CD4-positive, alpha-beta T cell treated with Interleukin-4 for 4 hours (primary cell): ENCODE measurements around the gene GUCY1A2.
"Not testable (repeated sequence)": the region's sequence is repeated elsewhere in the genome, so short reads cannot be mapped to it uniquely, and the experiment has no call there.

ENCODE experiments used
- DNase-seq: peaks from one replicate; pipeline ENCODE4 v3.0.0-alpha.2; 2020

Gene GUCY1A2

GRCh38 chr11:106925245-106925644 is 93.0 kb downstream of the GUCY1A2 start:
- no peak for DNase-seq

GRCh38 chr11:106920899-106921509 is 97.3 kb downstream of the GUCY1A2 start:
- no peak for DNase-seq

- DNase-seq = no peak
Observed at GRCh38 chr11:106917973-106918372, 100.3 kb downstream of the GUCY1A2 start.

GRCh38 chr11:106914409-106914808 is 103.9 kb downstream of the GUCY1A2 start:
- no peak for DNase-seq

GRCh38 chr11:106913141-106913540 is 105.1 kb downstream of the GUCY1A2 start:
- DNase-seq = no peak

- no peak for DNase-seq
Observed at GRCh38 chr11:106904826-106905225, 113.5 kb downstream of the GUCY1A2 start.

- no peak for DNase-seq
Observed at GRCh38 chr11:106889718-106890117, 128.6 kb downstream of the GUCY1A2 start.

- DNase-seq = no peak
Observed at GRCh38 chr11:106888386-106888785, 129.9 kb downstream of the GUCY1A2 start.

- not testable (repeated sequence) for DNase-seq
Observed at GRCh38 chr11:106883693-106884092, 134.6 kb downstream of the GUCY1A2 start.

GRCh38 chr11:106879832-106880546 is 138.3 kb downstream of the GUCY1A2 start:
- DNase-seq = no peak

GRCh38 chr11:106879029-106879428 is 139.2 kb downstream of the GUCY1A2 start:
- no peak for DNase-seq

GRCh38 chr11:106875013-106875412 is 143.3 kb downstream of the GUCY1A2 start:
- DNase-seq = no peak

GRCh38 chr11:106872246-106872645 is 146.0 kb downstream of the GUCY1A2 start:
- DNase-seq = no peak

GRCh38 chr11:106858200-106858599 is 160.1 kb downstream of the GUCY1A2 start:
- DNase-seq = no peak

GRCh38 chr11:106856566-106856965 is 161.7 kb downstream of the GUCY1A2 start:
- DNase-seq = no peak

- DNase-seq = no peak
Observed at GRCh38 chr11:106854429-106854828, 163.8 kb downstream of the GUCY1A2 start.

GRCh38 chr11:106853850-106854401 is 164.3 kb downstream of the GUCY1A2 start:
- no peak for DNase-seq

GRCh38 chr11:106852779-106853178 is 165.5 kb downstream of the GUCY1A2 start:
- DNase-seq = no peak

- no peak for DNase-seq
Observed at GRCh38 chr11:106848526-106848925, 169.8 kb downstream of the GUCY1A2 start.

- no peak for DNase-seq
Observed at GRCh38 chr11:106842134-106842533, 176.1 kb downstream of the GUCY1A2 start.

- no peak for DNase-seq
Observed at GRCh38 chr11:106840947-106841346, 177.3 kb downstream of the GUCY1A2 start.

GRCh38 chr11:106840146-106840545 is 178.1 kb downstream of the GUCY1A2 start:
- DNase-seq = no peak

- no peak for DNase-seq
Observed at GRCh38 chr11:106834567-106834966, 183.7 kb downstream of the GUCY1A2 start.

GRCh38 chr11:106828976-106829375 is 189.3 kb downstream of the GUCY1A2 start:
- no peak for DNase-seq
